Skin of body (tissue), 2 donors: ENCODE data around the gene NCBP2. TPM values are rescaled to one million over a fixed set of nuclear protein-coding genes. Genes with fewer than 3 reads are reported as not detected.
"Not testable (repeated sequence)": the region's sequence is repeated elsewhere in the genome, so short reads cannot be mapped to it uniquely, and the experiment has no call there.

Experiments used
- DNase-seq: peaks from one replicate; lab custom pipeline; 2025; lab: John Stamatoyannopoulos, UW
- total RNA-seq: library from RNA; depleted of rRNA; stranded (reverse); fragments of >200 nt; gene quantifications from one replicate; pipeline ENCODE4 v1.2.3, GENCODE V29; 2014

The NCBP2 gene
- total RNA-seq, 1 donor from 2014 or later, result 35.9 TPM

DNA sequence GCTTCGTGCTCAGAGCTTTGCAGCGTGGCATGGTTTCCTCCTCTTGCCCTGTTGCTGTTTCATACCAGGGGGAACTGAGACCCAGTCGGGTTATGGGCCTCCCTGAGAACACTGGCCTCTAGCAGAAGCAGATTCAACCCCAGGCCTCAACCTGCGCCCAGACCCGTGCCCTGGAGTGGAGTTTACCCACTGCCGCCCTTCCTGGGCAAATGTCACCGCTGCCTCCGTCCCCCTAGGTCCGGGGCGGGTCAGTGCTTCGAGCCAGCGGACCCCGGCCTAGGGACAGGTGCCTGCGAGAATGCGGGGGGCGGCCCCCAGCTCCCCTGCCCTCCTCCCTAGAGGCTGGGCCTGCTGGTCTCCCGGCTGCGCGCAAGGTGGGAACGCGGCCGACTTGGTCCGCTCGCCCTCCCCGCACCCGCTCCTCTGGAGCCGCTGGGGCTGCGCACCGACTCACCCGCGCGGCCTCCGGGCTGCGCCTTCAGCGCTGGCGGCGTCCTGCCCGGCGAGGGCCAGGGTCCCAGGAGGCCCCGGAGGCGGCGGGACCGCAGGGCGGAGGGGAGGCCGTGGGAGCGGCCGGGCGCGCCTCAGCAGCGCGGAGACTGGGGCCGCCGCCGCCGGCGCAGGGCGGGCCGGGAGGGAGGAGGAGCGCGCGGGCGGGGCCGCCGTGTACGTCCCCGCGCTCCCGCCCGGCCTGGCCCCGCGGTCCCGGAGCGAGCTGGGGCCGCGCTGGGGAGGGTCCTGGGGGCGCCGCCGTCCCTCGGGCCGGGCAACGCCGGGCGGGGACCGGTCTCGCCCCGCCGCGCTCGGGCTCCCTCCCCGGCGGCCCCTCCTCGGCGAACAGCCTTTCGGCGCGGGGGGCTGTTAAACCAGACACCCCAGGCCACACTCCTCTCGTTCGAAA is 26.2 kb upstream of the NCBP2 start, which contains the start of gene PIGZ:
TSS of gene PIGZ (minus strand) at position 601 of the 901 bp plus-strand sequence. CDS start 16,802 bp downstream, outside the sequence.
- no peak for DNase-seq

DNA sequence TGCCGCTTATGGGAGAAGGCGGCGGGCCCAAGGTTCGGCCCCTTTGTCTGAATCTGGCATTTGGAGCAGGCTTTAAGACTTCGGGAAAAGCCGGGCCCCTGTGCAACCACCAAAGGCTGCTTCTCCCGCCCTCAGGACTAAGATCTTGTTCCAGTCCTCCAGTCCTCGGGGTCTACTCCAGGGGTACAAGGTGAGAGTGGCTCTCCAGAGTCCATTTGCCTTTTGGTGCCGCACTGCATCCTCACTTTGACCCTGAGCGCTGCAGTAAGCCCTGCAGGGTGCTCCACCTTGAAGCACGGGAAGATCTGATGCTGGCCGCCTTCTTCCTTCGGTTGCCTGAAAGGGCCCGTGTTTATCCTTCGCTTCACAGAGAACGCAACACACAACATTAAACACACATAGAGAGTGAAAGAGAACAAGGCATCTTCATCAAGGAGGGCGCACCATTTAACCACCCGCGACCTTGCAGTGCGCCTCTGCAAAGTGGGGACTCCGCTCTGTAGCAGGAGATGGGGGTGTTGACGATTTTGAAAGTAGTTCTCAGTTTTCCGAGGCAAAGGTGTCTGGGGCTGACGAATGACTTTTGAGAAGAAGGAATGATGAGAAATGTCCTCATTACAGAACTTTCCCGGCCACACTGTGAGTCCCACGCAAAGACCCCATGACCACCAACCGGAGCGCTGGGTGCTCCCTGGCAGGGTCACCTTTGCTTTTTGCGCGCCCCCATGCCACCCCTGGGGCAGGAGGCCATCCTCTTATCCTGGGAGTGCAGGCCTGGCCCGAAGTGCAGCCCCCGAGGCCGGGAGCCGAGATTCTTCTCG is 25.3 kb upstream of the NCBP2 start:
- no peak for DNase-seq

DNA sequence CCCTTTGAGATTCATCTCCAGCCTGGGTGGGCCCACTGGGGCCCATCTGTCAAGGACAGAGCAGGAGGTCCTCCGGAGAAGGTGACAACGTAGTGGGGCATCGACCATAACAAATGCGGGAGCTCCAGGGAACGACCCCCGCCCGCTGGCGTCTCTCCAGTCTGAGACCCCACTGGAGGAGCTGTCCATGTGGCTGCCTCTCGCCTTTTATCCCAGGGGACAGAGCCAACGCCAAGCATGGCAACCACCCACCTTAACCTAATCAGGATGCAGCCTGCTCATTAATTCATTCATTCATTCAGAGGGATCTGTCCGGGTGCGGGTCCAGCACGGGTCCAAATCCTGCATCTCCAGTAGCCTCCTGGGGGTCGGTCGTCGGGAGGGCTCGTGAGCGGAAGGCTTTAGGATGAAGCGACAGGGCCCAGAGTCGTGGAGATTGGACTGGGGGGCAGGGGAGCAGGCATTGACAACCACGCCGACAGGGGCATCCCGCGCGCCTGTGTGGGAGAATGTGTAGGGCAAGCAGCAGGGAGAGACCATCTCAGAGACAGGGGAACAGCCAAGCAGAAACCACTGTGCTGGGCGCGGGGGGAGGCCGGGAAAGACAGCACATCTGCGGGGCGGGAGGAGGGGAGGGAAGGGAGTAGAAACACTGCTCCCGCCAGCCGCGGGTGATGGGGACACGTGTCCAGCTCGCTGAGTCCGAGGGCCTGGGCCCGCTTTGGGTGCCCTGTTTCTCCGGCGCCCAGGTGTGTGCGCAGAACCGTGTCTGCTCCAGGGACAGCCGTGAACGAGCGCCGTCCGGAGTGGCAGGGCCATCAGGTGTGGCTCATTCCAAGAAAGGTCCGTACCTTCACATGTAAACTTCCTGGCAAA is 24.4 kb upstream of the NCBP2 start:
- no peak for DNase-seq

DNA sequence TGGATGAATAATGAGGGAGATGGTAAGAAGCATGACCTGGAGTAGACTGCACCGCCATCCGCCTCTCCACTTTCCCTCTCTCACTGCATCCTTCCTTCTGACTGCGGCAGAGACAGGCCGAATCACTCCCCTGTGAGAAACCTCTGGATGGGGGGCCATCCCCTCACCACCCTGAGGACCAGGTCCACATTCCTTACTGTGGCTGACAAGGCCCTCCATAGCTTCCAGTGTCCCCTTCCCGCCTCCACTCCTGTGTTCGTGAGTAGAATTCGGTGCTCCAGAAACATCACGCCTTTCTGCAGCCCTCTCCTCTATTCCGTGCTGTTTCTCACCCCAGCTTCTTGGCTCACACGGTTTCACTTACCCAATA is 23.5 kb upstream of the NCBP2 start:
- no peak for DNase-seq

DNA sequence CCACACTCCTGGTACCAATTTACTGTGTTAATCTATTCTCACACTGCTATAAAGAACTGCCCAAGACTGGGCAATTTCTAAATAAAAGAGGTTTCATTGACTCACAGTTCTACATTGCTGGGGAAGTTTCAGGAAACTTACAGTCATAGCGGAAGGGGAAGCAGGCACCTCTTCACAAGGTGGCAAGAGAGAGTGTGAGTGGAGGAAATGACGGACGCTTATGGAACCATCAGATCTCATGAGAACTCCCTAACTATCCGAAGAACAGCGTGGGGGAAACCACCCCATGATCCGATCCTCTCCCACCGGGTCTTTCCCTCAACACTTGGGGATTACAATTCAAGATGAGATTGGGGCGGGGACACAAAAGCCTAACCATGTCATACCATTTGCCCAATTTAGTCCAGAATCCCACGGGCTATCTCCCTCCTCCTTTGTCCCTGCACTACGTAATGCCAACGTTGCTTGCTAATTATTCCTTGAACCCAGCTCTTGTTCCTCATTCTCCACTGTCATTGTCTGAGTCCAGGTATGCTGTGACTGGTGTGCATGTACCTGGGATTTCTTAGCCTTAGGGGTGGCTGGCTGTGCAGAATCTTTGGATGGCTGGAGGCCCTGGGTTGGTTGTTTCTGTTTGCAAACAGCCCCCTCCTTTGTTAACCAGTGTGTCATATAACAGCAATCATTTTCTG is 22.9 kb upstream of the NCBP2 start:
- no peak for DNase-seq

DNA sequence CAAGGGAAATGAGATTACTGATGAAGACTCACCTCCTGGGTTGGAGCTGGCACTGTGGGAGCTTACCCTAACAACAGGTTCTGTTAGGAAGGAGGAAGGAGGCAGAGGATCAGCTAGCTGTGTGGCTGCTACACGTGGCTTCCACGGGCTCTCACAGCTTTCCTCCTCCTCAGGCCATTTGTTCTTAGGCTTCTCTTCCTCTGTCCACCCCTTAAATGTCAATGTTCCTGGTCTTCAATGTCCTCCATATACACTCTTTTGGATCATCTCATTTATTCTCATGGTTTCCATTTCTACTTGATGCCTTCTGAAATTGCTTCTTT is 21.3 kb upstream of the NCBP2 start:
- no peak for DNase-seq

DNA sequence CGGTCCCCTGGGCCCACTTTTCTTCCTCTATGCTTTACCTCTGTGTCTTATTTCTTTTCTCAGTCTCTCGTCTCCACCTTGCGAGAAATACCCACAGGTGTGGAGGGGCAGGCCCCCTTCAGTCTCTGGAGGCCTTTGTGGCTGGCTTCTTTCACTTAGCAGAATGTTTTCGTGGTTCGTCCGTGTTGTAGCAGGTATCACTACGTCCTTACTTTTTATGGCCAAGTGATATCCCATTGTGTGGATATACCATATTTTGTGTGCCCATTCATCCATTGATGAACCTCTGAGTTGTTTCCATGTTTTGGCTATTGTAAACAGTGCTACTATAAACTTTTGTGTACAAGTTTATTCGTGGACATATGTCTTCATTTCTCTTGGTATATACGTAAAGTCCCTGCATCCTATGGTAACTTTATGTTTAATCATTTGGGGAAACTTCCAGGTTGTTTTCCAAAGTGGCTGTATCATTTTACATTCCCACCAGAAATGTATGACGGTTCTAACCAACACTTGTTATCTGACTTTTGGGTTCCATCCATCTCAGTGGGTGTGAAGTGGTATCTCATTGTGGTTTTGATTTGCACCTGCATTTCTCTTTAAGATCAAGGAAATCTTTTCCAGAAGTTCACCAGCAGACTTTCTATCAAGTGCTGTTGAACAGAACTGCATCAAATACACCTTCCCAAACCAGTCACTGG is 20.8 kb upstream of the NCBP2 start:
- no peak for DNase-seq

DNA sequence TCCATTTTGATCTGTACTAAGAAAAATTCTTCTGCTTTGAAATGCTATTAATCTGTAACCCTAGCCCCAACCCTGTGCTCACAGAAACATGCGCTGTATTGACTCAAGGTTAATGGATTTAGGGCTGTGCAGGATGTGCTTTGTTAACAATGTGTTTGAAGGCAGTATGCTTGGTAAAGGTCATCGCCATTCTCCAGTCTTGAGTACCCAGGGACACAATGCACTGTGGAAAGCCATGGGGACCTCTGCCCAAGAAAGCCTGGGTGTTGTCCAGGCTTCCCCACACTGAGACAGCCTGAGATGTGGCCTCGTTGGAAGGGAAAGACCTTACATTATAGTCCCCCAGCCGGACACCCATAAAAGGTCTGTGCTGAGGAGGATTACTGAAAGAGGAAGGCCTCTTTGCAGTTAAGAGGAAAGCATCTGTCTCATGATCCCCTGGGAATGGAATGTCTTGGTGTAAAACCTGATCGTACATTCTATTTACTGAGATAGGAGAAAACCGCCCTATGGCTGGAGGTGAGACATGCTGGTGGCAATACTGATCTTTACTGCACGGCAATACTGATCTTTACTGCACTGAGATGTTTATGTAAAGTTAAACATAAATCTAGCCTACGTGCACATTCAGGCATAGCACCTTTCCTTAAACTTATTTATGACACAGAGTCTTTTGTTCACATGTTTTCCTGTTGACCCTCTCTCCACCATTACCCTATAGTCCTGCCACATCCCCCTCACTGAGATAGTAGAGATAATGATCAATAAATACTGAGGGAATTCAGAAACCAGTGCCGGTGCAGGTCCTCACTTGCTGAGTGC is 20.0 kb upstream of the NCBP2 start:
- no peak for DNase-seq

DNA sequence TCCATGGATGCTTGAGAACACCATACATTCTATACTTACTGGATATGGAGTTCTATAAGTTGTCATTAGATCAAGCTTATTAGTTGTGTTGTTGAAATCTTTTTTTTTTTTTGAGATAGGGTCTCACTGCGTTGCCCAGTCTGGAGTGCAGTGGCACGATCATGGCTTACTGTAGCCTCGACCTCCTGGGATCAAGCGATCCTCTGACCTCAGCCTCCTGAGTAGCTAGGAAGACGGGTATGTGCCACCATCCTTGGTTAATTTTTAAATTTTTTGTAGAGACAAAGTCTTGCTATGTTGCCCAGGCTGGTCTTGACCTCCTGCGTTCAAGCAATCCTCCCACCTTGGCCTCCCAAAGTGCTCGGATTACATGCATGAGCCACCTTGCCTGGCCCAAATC is 12.5 kb upstream of the NCBP2 start:
- DNase-seq, result no peak

DNA sequence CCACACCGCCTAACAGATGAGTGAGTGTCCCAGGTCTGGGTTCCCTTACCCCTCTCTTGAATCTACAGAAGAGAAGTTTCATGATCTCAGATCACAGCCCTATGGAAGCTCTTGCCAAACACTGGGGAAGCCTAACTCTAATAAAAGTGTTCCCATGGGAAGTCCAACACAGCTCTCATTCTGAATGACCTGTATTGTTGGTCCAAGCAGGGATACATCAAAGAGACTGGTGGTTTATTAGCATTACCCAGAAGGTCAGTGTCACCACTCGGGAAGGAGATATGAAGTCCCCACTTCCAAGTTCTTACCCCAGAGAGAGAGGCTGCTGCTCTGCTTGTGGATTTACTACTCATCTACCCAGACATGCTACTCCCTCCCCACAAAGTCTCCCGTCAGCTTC is 9.0 kb upstream of the NCBP2 start:
- no peak for DNase-seq

DNA sequence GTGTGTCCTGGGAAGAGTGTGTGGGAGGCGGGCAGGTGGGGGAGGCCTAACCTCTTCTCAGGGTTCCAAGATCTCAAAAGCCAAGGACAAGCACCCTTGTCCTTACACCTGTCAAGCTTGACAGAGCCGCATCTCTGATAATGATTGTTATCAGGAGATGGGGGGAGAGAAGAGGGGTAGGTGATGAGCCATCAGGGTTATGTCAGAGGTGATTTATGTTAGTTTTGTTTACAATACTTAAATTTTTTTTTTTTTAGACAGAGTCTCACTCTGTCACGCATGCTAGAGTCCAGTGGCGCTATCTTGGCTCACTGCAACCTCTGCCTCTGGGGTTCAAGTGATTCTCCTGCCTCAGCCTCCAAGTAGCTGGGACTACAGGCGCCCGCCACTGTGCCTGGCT is 7.4 kb upstream of the NCBP2 start:
- DNase-seq, result no peak

DNA sequence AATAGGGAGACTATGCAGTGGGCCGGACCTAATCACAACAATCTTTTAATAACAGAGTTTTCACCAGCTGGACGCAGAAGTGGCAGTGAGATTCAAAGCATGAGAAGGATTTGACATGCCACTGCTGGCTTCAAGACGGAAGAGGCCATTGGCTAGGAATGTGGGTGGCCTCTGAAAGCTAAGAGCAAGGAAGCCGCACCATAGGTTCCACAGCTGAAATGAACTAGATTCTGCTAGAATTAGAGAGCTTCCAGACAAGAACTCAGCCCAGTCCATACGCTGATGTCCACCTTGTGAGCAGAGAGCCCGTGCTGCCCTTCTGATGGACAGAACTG is 6.9 kb upstream of the NCBP2 start:
- no peak for DNase-seq

DNA sequence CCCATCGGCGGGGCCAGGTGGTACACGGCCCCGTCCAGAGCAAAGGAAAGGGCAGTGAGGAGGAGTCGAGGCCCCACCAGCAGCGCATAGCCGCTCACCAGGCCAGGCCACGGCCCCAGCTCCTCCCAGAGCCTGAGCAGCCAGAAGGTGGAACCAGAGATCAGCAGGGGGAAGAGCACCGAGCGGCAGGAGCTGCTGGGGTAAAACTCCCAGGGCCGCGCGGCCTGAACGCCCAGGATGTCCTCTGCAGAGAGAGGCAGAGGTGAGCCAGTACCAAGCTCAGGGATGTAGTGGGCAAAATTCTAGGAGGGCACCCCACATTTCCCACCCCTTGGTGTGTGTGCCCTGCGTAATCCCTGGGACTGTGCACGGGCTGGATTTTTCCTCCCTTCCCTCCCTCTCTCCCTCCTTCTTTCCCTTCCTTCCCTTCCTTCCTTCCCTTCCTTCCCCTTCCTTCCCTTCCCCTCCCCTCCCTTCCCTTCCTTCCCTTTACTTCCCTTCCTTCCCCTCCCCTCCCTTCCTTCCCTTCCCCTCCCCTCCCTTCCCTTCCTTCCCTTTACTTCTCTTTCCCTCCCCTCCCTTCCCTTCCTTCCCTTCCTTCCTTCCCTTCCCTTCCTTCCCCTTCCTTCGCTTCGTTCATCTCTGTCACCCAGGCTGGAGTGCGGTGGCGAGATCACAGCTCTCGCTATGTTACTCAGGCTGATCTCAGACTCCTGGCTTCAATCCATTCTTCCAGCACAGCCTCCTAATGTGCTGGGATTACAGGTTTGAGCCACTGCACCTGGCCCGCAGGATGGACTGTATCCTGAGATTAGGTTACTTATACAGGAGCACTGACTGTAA is 6.3 kb upstream of the NCBP2 start:
- no peak for DNase-seq

DNA sequence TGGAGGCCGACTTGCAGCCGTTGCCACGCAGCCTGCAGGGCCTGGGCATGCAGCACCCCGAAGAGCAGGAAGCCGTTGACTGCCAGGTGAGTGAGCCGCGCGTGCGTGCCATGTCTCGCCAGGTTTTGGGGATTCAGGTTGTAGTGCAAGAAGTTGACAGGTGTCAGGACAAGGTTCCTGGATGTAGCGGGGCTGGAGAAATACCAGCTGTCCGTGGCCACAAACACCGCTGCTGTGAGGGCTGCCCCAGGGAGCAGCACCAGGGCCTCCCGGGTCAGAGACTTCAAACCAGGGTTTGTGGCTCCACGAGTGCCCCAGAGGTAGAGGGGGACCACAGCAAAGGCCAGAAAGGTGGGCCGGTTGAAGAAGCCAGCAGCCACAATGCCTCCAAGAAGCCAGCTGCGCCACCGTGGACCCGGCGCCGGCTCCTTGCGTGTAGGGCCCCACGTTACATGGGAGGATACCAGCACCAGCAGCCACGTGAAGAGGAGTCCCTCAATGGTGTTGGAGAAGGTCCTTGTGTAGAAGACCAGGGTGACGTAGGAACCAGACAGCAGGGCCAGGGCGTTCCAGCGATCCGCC is 5.6 kb upstream of the NCBP2 start:
- no peak for DNase-seq

DNA sequence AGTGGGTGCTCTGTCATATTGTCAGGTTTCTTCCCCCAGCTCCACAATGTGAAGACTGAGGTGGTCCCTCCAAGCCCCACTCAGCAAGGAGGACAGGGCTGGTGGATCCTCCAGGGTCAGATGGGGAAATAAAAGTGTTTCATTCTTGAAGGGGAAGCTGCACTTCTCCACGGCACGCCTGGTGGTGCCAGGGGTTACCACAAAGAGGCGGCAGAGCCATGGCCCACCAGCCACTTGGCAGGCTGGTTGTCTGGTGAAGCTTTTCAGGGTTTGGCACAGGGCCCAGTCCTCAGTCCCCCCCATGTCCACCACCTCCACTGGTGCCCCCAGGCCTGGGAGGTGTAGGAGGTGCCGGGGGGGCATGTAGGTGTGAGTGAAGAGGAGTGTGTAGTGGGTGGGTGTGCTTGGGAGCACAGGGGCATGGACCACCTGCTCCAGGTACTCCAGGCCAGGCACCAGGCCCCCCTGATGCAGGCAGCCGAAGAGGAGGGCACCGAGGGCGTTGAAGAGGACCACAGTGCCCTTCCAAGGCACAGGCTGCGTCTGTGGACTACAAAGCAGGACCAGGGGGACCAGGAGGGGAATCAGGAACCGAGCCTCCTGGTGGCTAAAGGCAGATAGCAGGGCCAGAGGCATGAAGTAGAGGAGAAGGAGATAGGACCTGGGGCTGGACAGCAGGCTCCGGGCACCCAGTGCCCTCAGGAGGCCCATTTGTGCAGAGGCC is 5.0 kb upstream of the NCBP2 start:
- DNase-seq, result no peak

DNA sequence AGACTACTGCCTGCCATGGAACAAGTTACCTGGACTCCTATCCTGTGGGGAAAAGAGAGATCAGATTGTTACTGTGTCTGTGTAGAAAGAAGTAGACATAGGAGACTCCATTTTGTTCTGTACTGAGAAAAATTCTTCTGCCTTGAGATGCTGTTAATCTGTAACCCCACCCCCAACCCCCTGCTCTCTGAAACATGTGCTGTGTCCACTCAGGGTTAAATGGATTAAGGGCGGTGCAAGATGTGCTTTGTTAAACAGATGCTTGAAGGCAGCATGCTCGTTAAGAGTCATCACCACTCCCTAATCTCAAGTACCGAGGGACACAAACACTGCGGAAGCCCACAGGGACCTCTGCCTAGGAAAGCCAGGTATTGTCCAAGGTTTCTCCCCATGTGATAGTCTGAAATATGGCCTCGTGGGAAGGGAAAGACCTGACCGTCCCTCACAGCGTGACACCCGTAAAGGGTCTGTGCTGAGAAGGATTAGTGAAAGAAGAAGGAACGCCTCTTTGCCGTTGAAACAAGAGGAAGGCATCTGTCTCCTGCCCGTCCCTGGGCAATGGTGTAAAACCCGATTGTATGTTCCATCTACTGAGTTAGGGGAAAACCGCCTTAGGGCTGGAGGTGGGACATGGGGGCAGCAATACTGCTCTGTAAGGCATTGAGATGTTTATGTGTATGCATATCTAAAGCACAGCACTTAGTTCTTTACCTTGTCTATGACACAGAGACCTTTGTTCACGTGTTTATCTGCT is 1.9 kb upstream of the NCBP2 start:
- DNase-seq, result not testable (repeated sequence)

DNA sequence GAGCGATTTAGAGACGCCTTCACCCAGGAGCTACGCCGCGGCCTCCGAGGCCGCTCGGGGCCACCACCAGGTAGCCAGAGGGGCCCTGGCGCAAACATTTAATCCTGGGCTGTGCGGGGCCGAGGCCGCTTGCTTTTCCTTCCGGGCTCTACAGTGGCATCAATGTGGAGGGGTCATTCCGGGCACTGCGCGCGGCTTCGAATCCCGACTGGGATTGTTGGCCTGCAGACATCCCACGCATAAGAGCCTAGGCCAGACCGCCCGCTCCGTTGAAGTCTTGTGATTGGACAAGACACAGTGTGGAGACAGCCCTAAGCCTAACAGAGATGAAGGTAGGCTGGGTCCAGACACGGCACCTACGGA is 568 bp upstream of the NCBP2 start:
- no peak for DNase-seq
